Heart left ventricle (tissue), 16 donors: Measurements from ENCODE around the gene ASB1. TPM values are rescaled to one million over a fixed set of nuclear protein-coding genes. Genes with fewer than 3 reads are reported as not detected.

Experiments
- ATAC-seq, 4 donors: fragments of 200-7000 bp; cut with Tn5 transposase; one replicate each; pipeline ENCODE4 v1.9.1; 2020 to 2022; ENCODE audit warnings: moderate library complexity in 4 of 4, mild to moderate bottlenecking in 3 of 4, moderate number of reproducible peaks in 1 of 4
- DNase-seq, 5 donors: peaks; one replicate each; pipeline ENCODE4 v3.0.0-alpha.2; 2020
- H3K27ac ChIP-seq, 12 donors: fragments of 200-600 bp; sonication (generic) in 4 of 12; one replicate each; pipeline versions ENCODE4 v1.5.0 to v1.8.0; 2016 to 2022; ENCODE audit warnings: mild to moderate bottlenecking in 2 of 12
- H3K27me3 ChIP-seq, 9 donors: fragments of 200-600 bp; sonication (generic) in 2 of 9; one replicate each; pipeline versions ENCODE4 v1.5.1 to v1.8.0; 2016 to 2022; ENCODE audit warnings: mild to moderate bottlenecking in 3 of 9
- H3K36me3 ChIP-seq, 9 donors: fragments of 200-600 bp; sonication (generic) in 2 of 9; one replicate each; pipeline versions ENCODE4 v1.5.0 to v1.8.0; 2018 to 2022; ENCODE audit warnings: mild to moderate bottlenecking in 2 of 9
- H3K4me1 ChIP-seq, 12 donors: fragments of 200-600 bp; sonication (generic) in 4 of 12; one replicate each; pipeline versions ENCODE4 v1.5.0 to v1.8.0; 2016 to 2022; ENCODE audit warnings: mild to moderate bottlenecking in 3 of 12
- H3K4me3 ChIP-seq, 12 donors: fragments of 200-600 bp; sonication (generic) in 4 of 12; one replicate each; pipeline versions ENCODE4 v1.5.0 to v1.8.0; 2017 to 2022; ENCODE audit warnings: mild to moderate bottlenecking in 9 of 12, moderate library complexity in 4 of 12
- H3K9me3 ChIP-seq, 12 donors: fragments of 200-600 bp; sonication (generic) in 4 of 12; one replicate each; pipeline versions ENCODE4 v1.5.0 to v1.8.0; 2016 to 2022; ENCODE audit warnings: mild to moderate bottlenecking in 1 of 12
- POLR2A ChIP-seq, 2 donors: fragments of 450-650 bp; IDR thresholded peaks; one replicate each; pipeline ENCODE4 v1.6.1; 2017; ENCODE audit warnings: antibody characterized with exemption in 2 of 2, mild to moderate bottlenecking in 2 of 2, moderate library complexity in 2 of 2
- WGBS, 4 donors: extraction: QIAGEN DNeasy Blood & Tissue Kit in 2 of 4; methylation state at CpG; one replicate each; pipeline versions ENCODE4 v1.1.5 to v1.1.7; 2013 to 2018; 5-methylcytosine and 5-hydroxymethylcytosine counted together
- intact Hi-C, 10 donors: fragments of 100-400 bp; cut with DNase I; formaldehyde crosslinking; loops; one replicate each; pipeline versions ENCODE4 v1.11.1 to v1.14.2; 2022
- polyA plus RNA-seq, 2 donors: library from polyadenylated mRNA; stranded (reverse); fragments of 200-250 nt; gene quantifications; one replicate each; pipeline ENCODE4 v1.2.3, GENCODE V29; 2013
- total RNA-seq, 9 donors: library from RNA; depleted of rRNA in 2 of 9; stranded (reverse); fragments of >200 nt in 2 of 9; fragmentation: NEBNext Ultra II Directional in 3 of 9; extraction: Animal tissue kit (Norgen Biotek cat#: 25700) in 3 of 9; gene quantifications; one replicate each; pipeline versions ENCODE4 v1.1.0 to v1.2.4, GENCODE V29; 2016 to 2023
- TF ChIP-seq, protein P1 (sequence below), 12 donors: fragments of 200-600 bp; sonication (generic) in 4 of 12; IDR thresholded peaks; one replicate each; pipeline versions ENCODE4 v1.5.0 to v1.8.0; 2018 to 2022; ENCODE audit warnings: antibody characterized with exemption in 12 of 12, mild to moderate bottlenecking in 5 of 12
- donor health status: ischemic (EF 13 %, LVEDD 7.1; RV severe dilation, severe dysfunction).
- donor health status: healthy with polysubstance abuse.
- donor health status: DM: no; HTN: yes; CAD: no.
- donor health status: DM: no; HTN: no; CAD: no.
- donor health status: ischemic (EF 25% LVEDD 6.9; RV normal size, moderate dysfunction).
- donor health status: ischemic (EF 25% LVEDD 5.7; RV mildly dilated, moderate dysfunction).
- donor health status: healthy.
- donor health status: DM: yes; HTN: yes; CAD: no.
- donor health status: ischemic (EF 35%, LVEDD 5.7; RV mildly dilated, moderate dysfunction).
- donor health status: nonischemic (EF 11% LVEDD 7.7; RV severe dilation, severe dysfunction).
- donor health status: DM: yes; HTN: yes; CAD: no.
- donor health status: PGD.
- donor health status: ischemic (EF 29% LVEDD 5.4; RV normal size, mild dysfunction).
- donor health status: nonischemic (EF 23%, LVEDD 6.1; RV moderate dilation, normal function).

The ASB1 gene
- total and polyA plus RNA-seq, 11 donors: 31.8 to 57.5 (median 46.7) TPM

DNA sequence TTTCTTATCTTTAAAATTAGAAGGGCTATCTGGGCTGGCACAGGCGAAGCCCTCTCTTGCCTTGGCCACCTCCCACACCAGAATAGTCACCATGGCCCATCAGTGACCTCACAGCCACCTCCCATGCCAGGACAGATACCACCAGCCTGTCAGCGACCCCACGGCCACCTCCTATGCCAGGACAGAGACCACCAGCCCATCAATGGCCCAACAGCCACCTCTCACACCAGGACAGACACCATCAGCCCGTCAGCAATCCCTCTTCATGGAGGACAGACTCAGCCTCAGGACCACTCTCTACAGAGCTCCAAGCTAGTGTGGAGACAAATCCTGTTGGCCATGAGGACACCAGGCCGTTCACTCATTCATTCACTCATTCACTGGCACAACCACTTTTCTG is 74.6 kb downstream of the ASB1 start:
- intact Hi-C loops: no loop called here
- DNase-seq (no peak), ATAC-seq (no peak)
- Histone ChIP-seq H3K36me3 (no peaks in the 10 kb centered on the region), H3K4me3 (no peak overlapping the region), H3K27me3 (peaks cover 0 to 7% (median 0%) of the 10 kb centered on the region in 9 donors), H3K27ac (no peak overlapping the region), H3K9me3 (no peaks in the 10 kb centered on the region), H3K4me1 (no peaks in the 10 kb centered on the region)
- WGBS, 4 donors: 81 to 92% (median 82%) methylated on average over 5 of the region's 5 CpGs
- TF ChIP-seq, protein P1, sequence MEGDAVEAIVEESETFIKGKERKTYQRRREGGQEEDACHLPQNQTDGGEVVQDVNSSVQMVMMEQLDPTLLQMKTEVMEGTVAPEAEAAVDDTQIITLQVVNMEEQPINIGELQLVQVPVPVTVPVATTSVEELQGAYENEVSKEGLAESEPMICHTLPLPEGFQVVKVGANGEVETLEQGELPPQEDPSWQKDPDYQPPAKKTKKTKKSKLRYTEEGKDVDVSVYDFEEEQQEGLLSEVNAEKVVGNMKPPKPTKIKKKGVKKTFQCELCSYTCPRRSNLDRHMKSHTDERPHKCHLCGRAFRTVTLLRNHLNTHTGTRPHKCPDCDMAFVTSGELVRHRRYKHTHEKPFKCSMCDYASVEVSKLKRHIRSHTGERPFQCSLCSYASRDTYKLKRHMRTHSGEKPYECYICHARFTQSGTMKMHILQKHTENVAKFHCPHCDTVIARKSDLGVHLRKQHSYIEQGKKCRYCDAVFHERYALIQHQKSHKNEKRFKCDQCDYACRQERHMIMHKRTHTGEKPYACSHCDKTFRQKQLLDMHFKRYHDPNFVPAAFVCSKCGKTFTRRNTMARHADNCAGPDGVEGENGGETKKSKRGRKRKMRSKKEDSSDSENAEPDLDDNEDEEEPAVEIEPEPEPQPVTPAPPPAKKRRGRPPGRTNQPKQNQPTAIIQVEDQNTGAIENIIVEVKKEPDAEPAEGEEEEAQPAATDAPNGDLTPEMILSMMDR (IDR thresholded peaks at IDR 0.05): no peak
- TF ChIP-seq POLR2A (IDR thresholded peaks at IDR 0.05): no peak

Other genes starting within 250 kb of the ASB1 start
- gene ILKAP, start 223.2 kb upstream of the ASB1 start, total RNA-seq: 10 to 100 TPM; 12.4 to 27.7 (median 23.4) TPM
- 10 to 100 TPM; 33.7 to 41.7 TPM for gene ILKAP, start 223.2 kb upstream of the ASB1 start, polyA plus RNA-seq
- gene HES6, start 186.9 kb upstream of the ASB1 start, total RNA-seq: 1 to 10 TPM in 8 of 9 donors, under 1 TPM in 1; 0.45 to 5.9 (median 2.5) TPM
- 1 to 10 TPM; 3.7 to 9.1 TPM for gene HES6, start 186.9 kb upstream of the ASB1 start, polyA plus RNA-seq
- 10 to 100 TPM in 2 of 9 donors, 1 to 10 TPM in 7; 1.6 to 17.1 (median 5.4) TPM for gene PER2, start 138.3 kb upstream of the ASB1 start, total RNA-seq
- 1 to 10 TPM; 2.2 TPM for gene PER2, start 138.3 kb upstream of the ASB1 start, polyA plus RNA-seq
- gene TRAF3IP1, start 106.4 kb upstream of the ASB1 start, total RNA-seq: 10 to 100 TPM in 7 of 9 donors, 1 to 10 TPM in 2; 3.8 to 20.3 (median 13.8) TPM
- gene TRAF3IP1, start 106.4 kb upstream of the ASB1 start, polyA plus RNA-seq: 1 to 10 TPM; 6.3 to 7.8 TPM